ENCODE data around the gene PLPP2.

DNA sequence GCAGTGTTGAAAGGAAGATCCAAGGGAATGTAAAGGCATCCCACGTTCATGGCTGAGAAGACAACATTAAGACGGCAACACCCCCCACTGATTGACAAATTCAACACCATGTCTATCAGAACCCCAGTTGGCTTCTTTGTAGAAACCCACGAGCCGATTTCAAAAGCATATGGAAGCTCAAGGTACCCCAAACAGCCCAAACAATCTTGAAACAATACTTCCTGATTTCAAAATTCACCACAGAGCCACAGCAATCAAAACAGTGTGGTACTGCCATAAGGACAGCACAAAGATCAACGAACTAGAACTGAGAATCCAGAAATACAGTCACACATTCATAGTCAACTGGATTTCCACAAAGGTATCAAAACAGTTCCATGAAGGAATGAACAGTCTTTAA lies 47.2 kb upstream of the PLPP2 start:
- TF ChIP-seq, protein P1, sequence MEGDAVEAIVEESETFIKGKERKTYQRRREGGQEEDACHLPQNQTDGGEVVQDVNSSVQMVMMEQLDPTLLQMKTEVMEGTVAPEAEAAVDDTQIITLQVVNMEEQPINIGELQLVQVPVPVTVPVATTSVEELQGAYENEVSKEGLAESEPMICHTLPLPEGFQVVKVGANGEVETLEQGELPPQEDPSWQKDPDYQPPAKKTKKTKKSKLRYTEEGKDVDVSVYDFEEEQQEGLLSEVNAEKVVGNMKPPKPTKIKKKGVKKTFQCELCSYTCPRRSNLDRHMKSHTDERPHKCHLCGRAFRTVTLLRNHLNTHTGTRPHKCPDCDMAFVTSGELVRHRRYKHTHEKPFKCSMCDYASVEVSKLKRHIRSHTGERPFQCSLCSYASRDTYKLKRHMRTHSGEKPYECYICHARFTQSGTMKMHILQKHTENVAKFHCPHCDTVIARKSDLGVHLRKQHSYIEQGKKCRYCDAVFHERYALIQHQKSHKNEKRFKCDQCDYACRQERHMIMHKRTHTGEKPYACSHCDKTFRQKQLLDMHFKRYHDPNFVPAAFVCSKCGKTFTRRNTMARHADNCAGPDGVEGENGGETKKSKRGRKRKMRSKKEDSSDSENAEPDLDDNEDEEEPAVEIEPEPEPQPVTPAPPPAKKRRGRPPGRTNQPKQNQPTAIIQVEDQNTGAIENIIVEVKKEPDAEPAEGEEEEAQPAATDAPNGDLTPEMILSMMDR (conservative IDR thresholded peaks at IDR 0.05 in 1 of 2, IDR thresholded peaks at IDR 0.05 in 1 of 2; ENCODE audit: extremely low read depth in 1 of 2, insufficient read depth in 1 of 2, low read depth in 1 of 2, low read length in 2 of 2), result no peak
- TF ChIP-seq EZH2 (IDR thresholded peaks at IDR 0.05; ENCODE audit: borderline replicate concordance, low read length), result no peak
